GM21360 (cell line): Measurements from ENCODE around the gene NOSTRIN.

Experiments
- ATAC-seq: cut with Tn5 transposase; IDR thresholded peaks from one replicate; pipeline ENCODE4 v1.9.1; 2021; ENCODE audit warnings: mild to moderate bottlenecking, moderate library complexity; ENCODE audit not compliant: unreplicated experiment

Gene NOSTRIN

GRCh38 chr2:168814939-168815907, 12.8 kb downstream of the NOSTRIN start:
- no peak for ATAC-seq

DNA sequence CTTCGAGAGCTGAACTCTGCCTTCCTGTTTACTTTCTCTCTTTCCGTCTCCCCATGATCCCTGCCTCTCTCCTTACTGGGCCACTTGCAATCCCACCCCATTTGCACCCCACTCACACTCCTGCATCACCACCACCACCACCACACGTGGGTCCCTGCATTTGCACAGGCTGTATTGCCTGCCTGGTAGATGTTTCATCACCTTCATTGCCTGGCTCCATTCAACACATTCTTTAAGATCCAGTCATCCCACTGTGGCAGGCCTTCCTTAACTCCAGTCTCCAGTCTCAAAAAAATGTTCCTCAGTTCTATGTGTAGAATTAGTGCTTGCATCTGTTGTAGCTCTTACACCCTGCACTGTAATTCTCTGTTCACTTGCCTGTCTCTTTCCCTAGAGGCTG, 13.9 kb downstream of the NOSTRIN start:
- ATAC-seq = no peak

- no peak for ATAC-seq
These were observed 16.7 kb downstream of the NOSTRIN start for GRCh38 chr2:168819050-168819715.

DNA sequence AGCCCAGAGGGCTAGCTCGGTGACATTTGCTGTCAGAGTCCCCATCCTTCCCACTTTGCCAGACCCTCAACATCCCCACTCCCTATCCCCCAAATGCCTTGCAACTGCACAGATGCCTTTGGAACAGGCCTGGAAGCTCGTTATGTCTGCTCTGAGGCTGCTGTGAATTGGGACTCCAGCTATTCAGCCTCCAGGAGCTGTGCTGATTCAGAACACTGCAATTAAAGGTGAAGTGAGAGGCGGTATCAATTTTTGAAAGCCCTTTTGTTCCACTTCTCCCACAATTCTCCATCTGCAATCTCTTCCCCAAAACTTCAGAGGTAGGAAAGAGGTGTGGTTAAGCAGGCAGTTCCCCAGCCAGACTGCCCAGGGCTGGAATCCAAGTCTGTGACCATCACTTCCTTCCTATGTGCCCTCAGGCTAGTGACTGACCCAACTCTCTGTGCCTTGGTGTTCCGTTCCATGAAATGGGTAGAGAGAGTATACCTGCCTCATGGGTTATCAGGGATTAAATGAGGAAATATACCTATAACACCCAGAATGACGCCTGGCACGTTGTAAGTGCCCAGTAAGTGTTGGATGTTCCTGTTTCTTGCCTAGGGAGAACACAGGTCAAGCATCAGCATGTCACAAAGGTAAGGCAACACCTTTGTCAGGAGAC, 17.5 kb downstream of the NOSTRIN start:
- ATAC-seq = no peak

- ATAC-seq = no peak
These were observed 19.1 kb downstream of the NOSTRIN start for GRCh38 chr2:168821577-168821976.

- ATAC-seq = no peak
These were observed 19.6 kb downstream of the NOSTRIN start for GRCh38 chr2:168821992-168822391.

- no peak for ATAC-seq
These were observed 22.7 kb downstream of the NOSTRIN start for GRCh38 chr2:168825126-168825525.

- ATAC-seq = no peak
These were observed 28.5 kb downstream of the NOSTRIN start for GRCh38 chr2:168830958-168831357.

DNA sequence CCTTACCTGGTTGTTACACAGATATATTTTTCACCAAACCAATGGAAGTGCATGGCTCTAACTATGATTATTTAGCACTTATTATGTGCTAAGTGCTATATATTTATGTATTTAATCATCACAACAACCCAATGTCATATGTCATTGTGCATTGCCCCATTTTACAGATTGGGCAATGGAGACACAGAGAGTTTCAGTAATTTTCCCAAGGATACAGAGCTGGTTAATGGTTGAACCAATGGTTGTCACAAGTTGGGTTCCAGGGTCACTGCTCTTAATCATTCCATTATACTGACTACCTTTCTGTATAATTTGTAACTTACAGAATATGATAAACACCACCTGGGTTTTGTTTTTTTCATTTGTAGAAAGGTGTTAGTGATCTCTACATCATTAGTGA, 29.2 kb downstream of the NOSTRIN start:
- no peak for ATAC-seq

DNA sequence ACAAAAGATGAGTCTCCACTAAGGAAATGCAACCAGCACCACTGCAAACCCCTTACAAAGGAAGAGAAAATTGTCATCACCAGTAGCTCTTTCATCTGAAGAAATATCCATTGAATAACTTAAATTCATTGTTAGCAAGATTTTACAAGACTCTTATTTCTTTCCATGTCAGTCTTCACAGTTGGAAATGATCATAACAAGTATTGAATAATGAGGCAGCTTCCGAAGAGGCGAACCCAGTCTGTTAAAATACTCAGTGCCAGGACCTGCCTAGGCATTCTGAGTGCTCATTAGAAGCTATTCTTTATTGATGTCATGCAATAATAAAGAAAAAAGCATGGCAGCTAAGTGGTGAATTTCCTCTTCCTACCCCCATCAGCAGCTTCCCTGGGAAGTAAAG, 33.5 kb downstream of the NOSTRIN start:
- ATAC-seq = no peak

GRCh38 chr2:168841445-168841844, 39.0 kb downstream of the NOSTRIN start:
- no peak for ATAC-seq

GRCh38 chr2:168843253-168843652, 40.8 kb downstream of the NOSTRIN start:
- ATAC-seq = no peak

- ATAC-seq = no peak
These were observed 45.8 kb downstream of the NOSTRIN start for GRCh38 chr2:168848225-168848624.

DNA sequence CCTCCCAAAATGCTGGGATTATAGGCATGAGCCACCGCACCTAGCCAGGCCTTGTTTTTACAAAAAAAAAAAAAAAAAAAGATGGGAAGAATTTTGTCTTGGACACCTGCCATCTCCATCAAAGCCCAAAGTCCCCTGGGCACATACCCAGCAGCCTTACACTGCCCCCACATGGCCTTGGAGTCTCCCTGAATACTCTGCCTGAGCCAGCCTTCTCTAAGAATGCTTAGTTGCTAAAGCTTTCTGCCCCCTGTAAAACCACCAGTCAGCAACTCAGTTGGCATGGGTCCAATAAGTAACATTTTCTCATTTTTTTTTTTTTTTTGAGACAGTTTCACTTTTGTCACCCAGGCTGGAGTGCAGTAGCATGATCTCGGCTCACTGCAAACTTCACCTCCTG, 47.2 kb downstream of the NOSTRIN start:
- ATAC-seq = no peak

- ATAC-seq = no peak
These were observed 48.4 kb downstream of the NOSTRIN start for GRCh38 chr2:168850846-168851245.

GRCh38 chr2:168851674-168852320, 49.4 kb downstream of the NOSTRIN start:
- no peak for ATAC-seq

- no peak for ATAC-seq
These were observed 50.0 kb downstream of the NOSTRIN start for GRCh38 chr2:168852481-168852880.

GRCh38 chr2:168853471-168853870, 51.0 kb downstream of the NOSTRIN start:
- no peak for ATAC-seq

DNA sequence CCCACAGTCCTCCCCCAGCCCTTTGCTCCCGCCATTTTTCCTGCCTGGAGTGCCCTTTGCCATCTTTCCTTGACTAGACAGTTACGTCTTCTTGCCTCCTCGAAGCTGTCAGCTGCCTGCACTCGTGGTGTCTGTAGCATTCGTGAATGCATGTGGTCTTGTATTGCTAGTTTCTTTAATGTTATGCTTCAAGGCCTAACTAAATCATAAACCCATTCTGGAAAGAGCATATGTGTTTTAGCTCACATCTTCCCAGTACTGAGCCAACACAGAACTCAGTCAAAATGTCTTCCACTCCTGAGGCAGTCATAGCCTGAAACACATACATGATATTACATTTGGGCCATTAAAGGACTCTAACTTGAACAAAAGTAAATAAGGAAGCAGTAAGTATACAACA, 52.2 kb downstream of the NOSTRIN start:
- no peak for ATAC-seq

DNA sequence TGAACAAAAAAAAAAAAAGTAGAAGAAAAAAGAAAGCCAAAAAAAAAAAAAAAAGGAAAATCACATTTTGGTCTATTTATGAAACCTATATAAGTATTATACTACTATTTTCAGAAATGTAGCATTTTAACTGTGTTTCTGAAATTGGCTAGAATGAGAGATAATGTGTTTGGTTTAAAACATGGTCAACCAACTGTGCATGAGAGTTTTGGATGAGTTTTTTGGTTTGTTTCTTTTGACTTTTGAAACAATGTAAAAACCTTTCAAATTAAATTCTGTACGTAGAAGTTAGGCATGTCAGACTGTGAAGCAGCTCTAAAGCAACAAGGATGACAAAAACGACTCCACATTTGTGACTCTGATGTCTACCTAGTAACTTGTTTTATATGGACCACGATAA, 53.2 kb downstream of the NOSTRIN start:
- ATAC-seq = no peak

DNA sequence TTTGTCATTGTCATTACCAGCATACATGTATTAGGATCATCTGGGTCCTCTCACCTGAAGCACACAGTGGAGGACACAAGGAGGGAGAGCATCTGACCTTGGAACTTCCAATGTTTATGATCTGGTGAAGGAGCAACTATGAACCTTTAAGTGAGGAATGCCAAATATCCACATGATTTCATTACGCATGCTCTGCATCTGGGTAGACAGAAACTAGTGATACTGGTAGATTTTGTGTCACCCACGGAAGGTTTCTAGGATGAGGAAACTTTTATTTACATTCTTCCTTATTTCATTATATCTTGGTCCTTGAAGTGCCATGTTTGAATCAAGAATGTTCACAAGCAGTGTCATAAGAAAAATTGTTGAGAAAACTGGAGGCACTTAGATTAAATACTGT, 55.7 kb downstream of the NOSTRIN start:
- no peak for ATAC-seq
